ENCODE data around the gene CBFA2T3. TPM values are rescaled to one million over a fixed set of nuclear protein-coding genes. Genes with fewer than 3 reads are reported as not detected.

Gene CBFA2T3
- total RNA-seq, 2 experiments from 2014 or later: 0.21 TPM; not detected in 1

DNA sequence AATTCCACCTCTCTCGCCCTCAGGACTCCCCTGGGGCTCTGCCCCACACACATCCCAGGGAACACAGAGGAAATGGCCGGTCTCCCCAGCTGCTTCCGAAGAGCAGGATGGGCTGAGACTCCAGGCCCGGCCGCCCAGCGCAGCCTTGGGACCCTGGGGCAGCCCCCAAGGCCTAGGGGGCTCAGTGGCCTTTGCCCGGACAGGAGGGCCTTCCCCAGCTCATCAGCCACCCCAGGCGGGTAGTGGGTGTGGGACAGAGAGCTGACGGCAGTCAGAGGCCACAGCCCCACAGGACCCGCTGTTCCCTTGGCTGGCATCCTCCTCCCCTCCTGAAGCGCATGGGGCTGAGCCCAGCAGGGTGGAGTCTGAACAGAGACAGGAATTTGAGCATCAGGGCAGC is 6.2 kb upstream of the CBFA2T3 start:
- ATAC-seq (no peak), DNase-seq (no peak)
- no peaks in the 10 kb centered on the region for H3K9me3 Mint-ChIP-seq (ENCODE audit: low read depth)
- no peak overlapping the region for H3K4me3 Mint-ChIP-seq
- peaks cover 12% of the 10 kb centered on the region for H3K4me1 Mint-ChIP-seq
- CTCF ChIA-PET: no interaction called here
- no peaks in the 10 kb centered on the region for H3K36me3 Mint-ChIP-seq
- no peak overlapping the region for H3K27ac Mint-ChIP-seq
- H3K27me3 Mint-ChIP-seq: peaks cover 29% of the 10 kb centered on the region

DNA sequence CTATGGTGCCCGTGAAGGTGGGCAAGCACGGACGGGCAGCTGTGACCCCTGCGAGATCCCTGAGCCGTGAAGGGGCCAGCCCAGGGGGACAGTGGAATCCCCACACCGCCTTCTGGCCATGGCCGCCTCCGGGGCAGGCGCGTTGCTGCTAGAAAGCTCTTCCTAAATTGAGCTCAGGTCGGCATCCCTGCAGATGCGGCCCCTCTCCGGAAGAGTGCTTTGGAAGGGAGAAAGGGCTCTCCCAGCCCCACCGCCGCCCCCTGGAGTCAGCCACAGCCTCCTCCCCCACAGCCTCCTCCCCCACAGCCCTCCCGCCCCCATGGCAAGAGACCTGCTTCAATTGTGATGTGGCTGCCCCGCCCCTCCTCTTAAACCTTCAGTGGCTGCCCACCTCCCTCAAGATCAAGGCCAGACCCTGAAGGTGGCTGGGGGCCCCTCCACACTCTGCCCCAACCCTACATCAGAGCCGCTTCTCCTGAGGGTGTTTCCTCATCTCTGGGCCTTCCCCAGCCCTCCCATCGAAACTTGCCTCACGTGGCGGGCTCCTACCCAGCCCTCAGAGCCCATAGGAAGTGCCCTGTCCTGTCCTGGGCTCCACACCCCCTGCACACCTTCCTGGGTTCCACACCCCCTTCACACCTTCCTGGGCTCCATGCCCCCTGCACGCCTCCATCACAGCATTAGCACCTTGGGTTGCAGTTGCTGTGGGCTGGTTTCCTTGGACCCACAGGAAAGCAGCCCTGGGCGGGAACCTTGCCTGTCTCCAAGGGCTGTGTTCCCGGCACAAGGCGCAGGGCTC is 5.5 kb upstream of the CBFA2T3 start:
- CTCF ChIA-PET: no interaction called here
- Mint-ChIP-seq H3K27me3 (peaks cover 29% of the 10 kb centered on the region), H3K36me3 (no peaks in the 10 kb centered on the region), H3K4me3 (no peak overlapping the region), H3K4me1 (peaks cover 12% of the 10 kb centered on the region), H3K27ac (no peak overlapping the region), H3K9me3 (ENCODE audit: low read depth) (no peaks in the 10 kb centered on the region)
- ATAC-seq (no peak), DNase-seq (no peak)

DNA sequence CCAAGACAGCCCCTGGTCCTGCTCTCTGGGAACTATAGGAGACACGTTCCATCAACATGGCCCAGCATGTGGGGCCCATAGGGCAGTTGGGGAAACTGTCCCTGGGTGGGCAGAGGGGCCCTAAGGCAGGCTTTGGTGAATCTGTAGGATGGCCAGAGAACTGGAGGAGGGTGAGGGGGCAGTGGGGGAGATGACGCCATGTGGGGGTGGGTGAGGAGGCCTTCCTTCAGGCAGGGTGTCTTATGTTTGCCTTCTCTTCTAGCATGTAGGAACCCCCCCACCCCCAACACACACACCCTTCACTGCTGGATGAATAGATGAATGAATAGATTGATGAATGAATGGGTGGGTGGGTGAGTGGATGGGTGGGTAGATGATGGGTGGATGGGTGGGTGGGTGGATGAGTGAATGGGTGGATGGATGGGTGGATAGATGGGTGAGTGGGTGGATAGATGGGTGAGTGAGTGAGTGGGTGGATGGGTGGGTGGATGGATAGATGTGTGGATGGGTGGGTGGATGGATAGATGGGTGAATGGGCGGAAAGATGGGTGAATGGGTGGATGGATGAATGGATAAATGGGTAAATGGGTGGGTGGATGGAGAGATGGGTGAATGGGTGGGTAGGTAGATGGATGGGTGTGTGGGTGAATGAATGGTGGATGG is 2.5 kb upstream of the CBFA2T3 start:
- H3K27ac Mint-ChIP-seq: no peak overlapping the region
- H3K9me3 Mint-ChIP-seq (ENCODE audit: low read depth): no peaks in the 10 kb centered on the region
- H3K27me3 Mint-ChIP-seq: peaks cover 41% of the 10 kb centered on the region
- CTCF ChIA-PET: interaction anchor here (0.8 to 1.5 kb wide), 3 partner anchors 12 to 117 kb away, joined by 3 to 7 read pairs (median 3); no protein-coding TSS in a partner anchor
- H3K36me3 Mint-ChIP-seq: no peaks in the 10 kb centered on the region
- H3K4me1 Mint-ChIP-seq: peaks cover 9% of the 10 kb centered on the region
- DNase-seq (no peak), ATAC-seq (no peak)
- no peak overlapping the region for H3K4me3 Mint-ChIP-seq

DNA sequence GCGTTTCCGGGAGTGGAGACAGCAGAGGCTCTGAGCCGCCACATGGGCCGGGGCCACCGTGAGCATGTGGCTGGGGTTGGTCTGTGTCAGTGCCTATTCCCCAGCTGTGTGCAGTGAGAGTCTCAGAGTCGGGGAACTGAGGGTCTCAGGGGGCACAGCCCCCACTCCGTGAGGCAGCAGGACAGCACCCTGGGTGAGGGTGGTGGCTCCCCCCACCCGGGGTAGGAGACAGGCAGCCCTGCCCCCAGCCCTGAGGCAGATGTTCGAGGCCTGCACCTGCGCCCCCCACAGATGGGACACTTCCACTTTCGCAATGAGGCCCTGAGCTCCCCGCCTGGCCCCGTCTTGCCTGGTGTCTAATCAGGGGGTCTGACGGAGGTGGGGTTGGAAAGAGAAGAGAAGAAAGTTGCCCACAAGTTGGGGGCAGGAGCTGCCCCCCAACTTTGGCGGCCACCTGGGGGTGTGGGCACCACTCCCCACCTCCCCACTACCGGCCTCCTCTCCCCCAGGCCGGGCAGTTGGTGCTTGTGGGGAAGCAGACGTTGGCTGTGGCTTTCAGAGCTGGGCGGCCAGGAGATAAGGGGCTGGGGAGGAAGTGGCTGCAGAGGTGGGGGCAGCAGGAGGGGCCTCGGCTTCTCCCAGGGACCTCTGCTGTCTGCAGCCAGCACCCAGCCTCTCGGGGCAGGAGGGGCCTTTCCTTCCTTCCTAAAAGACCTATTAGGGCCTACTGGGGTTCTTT is 1.8 kb upstream of the CBFA2T3 start:
- peak; percentile 59 for DNase-seq
- peaks cover 7% of the 10 kb centered on the region for H3K4me1 Mint-ChIP-seq
- peak overlapping the region; percentile 49 for H3K27ac Mint-ChIP-seq
- no peaks in the 10 kb centered on the region for H3K9me3 Mint-ChIP-seq (ENCODE audit: low read depth)
- H3K27me3 Mint-ChIP-seq: peaks cover 39% of the 10 kb centered on the region
- CTCF ChIA-PET: interaction anchor here (0.8 to 1.5 kb wide), 3 partner anchors 11 to 118 kb away, joined by 3 to 7 read pairs (median 3); no protein-coding TSS in a partner anchor
- H3K4me3 Mint-ChIP-seq: no peak overlapping the region
- ATAC-seq: peak; percentile 71
- H3K36me3 Mint-ChIP-seq: no peaks in the 10 kb centered on the region

DNA sequence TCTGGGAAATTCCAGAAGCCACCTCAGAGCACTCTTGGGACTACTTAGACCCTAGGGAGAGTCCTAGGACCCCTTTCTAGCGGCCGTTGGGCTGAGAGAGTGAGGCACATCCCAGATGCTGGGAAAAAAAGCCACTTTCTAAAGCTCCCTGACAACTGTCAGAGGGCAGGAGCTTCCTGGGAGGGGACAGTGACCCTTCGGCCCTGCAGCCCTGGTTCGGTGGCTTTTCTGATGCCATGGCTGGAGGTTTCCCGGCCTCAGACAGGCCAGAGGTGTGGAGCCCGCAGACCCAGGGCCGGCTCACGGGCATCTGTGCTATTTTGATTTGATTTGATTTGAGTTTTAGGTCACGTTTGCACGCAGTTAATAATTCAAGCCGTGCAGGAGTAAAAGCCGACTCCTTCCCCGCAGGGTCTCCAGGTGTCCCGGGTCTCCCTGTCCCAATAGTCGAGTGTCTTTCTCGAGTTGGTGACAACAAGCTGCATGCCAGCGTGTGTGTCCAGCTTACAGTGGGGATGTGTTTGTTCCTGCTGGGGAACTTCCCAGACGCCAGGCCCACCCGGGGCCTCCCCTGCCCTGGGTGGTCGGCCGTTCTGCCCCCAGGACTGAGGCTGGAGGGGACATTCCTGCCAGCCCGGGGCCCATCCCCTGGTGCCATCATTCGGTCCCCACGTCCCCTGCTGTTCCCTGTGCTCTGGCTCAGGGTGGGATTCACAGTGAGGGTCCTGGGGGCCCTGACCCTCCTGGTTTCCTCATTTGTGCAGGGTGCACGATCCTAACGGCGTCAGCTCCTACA is 1.0 kb upstream of the CBFA2T3 start:
- no peaks in the 10 kb centered on the region for H3K9me3 Mint-ChIP-seq (ENCODE audit: low read depth)
- H3K36me3 Mint-ChIP-seq: no peaks in the 10 kb centered on the region
- peak overlapping the region; percentile 19 for H3K27ac Mint-ChIP-seq
- peaks cover 7% of the 10 kb centered on the region for H3K4me1 Mint-ChIP-seq
- H3K4me3 Mint-ChIP-seq: no peak overlapping the region
- peaks cover 40% of the 10 kb centered on the region for H3K27me3 Mint-ChIP-seq
- CTCF ChIA-PET: interaction anchor here (1.4 to 1.5 kb wide), 2 partner anchors 20 to 119 kb away, joined by 3 to 7 read pairs; no protein-coding TSS in a partner anchor
- no peak for ATAC-seq
- no peak for DNase-seq

DNA sequence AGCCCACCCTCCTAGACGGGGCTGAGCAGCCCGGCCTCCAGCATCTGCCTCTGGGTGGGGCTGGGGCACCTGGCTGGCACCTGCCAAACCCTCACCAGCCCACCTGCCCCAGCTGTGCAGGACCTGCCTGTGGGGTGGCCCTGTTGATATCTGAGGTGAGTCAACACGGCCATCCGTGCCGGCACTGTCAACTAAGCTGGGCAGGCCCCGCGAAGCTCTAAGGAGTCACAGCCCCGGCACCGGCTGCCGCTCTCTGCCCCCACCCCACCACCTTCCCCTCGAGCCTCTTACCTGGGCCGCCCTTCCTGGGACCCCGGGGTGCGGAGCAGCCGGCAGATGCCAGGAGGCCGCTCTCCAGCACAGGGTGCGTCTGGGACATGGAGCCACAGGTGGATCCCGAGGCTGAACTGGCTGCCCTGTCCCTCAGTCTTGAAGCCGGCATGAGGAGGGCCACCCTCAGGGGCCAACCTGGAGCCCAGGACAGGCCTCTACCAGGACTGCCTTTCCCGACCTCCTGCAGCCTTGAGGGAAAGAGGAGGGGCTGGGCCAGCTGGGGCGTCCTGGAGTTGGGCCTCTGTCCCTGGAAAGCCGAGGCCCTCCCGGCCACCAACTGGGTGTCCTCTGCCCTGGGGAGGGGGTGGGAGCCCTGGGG is 515 bp downstream of the CBFA2T3 start:
- DNase-seq: no peak
- no peak for ATAC-seq
- CTCF ChIA-PET: no interaction called here
- H3K27ac Mint-ChIP-seq: no peak overlapping the region
- peaks cover 31% of the 10 kb centered on the region for H3K27me3 Mint-ChIP-seq
- H3K36me3 Mint-ChIP-seq: no peaks in the 10 kb centered on the region
- H3K4me3 Mint-ChIP-seq: no peak overlapping the region
- no peaks in the 10 kb centered on the region for H3K9me3 Mint-ChIP-seq (ENCODE audit: low read depth)
- peaks cover 7% of the 10 kb centered on the region for H3K4me1 Mint-ChIP-seq

DNA sequence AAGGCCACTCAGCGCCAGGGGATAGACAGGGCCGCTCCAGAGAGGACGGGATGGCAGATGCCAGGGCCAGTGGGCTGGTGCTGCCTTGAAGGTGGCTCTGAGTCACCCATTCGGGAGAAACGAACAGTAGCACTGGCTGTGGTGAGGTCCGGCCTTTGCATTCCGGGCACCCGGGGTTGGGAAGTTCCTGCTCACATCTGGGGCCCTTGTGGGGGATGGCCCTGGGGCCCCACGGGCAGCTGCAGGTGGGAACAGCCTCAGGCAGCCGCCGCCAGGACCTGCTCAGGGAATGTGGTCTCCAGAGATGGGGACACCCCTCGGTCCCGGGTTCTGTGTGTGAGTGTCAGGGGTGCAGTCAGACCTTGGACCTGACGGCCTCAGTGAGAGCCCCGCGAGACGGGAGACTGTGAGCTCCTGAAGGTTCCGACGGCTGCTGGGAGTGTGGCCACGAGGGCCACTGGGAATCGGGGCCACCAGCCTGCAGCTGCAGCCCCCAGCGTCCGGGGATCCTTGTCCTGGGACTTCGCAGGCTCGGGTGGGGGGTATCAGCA is 1.4 kb downstream of the CBFA2T3 start:
- ATAC-seq (no peak), DNase-seq (no peak)
- no peak overlapping the region for H3K4me3 Mint-ChIP-seq
- H3K27ac Mint-ChIP-seq: no peak overlapping the region
- no peaks in the 10 kb centered on the region for H3K9me3 Mint-ChIP-seq (ENCODE audit: low read depth)
- H3K27me3 Mint-ChIP-seq: peaks cover 31% of the 10 kb centered on the region
- no peaks in the 10 kb centered on the region for H3K36me3 Mint-ChIP-seq
- CTCF ChIA-PET: no interaction called here
- H3K4me1 Mint-ChIP-seq: peaks cover 7% of the 10 kb centered on the region

DNA sequence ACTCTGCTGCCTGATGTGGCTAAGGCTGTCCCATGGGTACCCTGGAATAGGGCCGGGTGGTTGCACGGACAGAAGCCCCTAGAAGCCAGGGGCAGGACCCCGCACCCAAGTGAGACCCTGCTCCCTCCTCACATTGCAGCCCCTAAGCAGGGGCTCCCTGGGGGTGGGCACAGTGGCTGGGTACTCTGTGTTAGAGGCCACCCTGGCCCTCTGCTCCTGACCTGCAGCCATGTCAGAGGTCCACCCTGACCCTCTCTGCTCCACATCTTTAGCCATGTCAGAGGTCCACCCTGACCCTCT is 2.1 kb downstream of the CBFA2T3 start:
- CTCF ChIA-PET: no interaction called here
- Mint-ChIP-seq H3K36me3 (no peaks in the 10 kb centered on the region), H3K4me1 (peaks cover 7% of the 10 kb centered on the region), H3K9me3 (ENCODE audit: low read depth) (no peaks in the 10 kb centered on the region), H3K27me3 (peaks cover 31% of the 10 kb centered on the region), H3K4me3 (no peak overlapping the region), H3K27ac (no peak overlapping the region)
- no peak for ATAC-seq
- no peak for DNase-seq

DNA sequence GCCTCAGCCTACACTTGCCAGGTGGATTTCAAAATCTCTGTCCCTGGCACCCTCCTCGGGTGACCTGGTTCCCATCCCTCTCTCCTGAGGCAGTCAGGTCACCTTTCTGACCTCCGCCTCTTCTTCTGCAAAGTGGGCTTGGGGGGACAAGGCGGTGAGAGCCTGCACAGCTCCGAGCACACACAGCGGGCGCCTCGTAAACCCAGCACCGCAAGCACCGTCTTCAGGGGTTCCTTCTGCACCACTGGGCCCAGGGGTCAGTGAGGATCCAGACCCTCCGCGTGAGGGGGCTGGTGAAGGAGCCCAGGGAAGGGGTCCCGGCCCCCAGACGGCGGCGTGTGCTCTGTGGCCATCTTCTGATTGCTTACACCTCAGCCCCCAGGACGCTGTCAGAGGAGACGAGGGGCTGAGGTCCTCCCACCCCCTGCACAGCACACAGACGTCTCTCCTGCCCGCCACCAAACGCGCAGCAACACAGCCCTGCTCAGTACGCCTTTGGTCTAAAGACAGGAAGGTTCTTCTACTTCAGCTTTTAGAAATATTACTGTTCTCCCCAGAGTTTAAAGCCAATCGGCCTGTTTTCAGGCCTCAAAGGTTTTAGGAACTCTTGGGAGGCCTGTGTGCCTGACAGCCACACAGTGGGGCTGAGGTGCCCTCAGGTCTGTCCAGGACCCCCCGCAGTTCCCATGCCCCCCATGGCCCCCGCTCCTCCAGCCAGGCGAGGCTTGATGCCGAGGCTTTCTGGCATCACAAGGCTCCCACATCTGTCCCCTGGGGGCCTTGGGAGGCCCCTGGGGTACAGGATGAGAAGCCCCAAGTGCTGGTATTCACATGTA is 2.7 kb downstream of the CBFA2T3 start:
- Mint-ChIP-seq H3K27ac (no peak overlapping the region), H3K4me1 (peaks cover 7% of the 10 kb centered on the region), H3K4me3 (no peak overlapping the region), H3K36me3 (no peaks in the 10 kb centered on the region), H3K27me3 (peaks cover 31% of the 10 kb centered on the region), H3K9me3 (ENCODE audit: low read depth) (no peaks in the 10 kb centered on the region)
- DNase-seq (no peak), ATAC-seq (no peak)
- CTCF ChIA-PET: no interaction called here

DNA sequence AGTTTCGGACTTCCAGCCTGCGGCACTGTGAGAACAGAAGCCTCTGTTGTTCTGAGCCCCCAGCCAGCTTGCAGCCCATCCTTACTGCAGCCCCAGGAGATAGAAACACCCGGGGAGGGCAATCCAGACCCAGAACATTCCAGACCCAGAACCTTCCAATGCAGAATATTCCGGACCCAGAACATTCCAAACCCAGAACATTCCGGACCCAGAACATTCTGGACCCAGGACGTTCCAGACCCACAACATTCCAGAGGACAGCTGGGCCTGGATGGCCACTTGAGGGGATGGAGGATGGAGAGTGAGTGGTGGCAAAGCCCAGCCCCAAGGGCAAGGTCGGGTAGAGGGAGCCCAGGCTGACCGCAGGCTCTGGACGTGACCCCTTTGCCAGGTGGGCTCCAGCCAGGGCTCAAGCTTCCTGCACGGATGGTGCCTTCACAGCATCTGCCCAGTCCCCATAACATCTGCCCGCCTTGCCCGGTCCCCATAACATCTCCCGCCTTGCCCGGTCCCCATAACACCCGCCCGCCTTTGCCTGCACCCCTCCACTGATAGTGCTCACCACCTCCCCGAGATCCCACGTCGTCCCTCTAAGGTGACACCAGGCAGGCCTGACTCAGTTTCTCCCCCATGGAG is 3.5 kb downstream of the CBFA2T3 start:
- Mint-ChIP-seq H3K9me3 (ENCODE audit: low read depth) (no peaks in the 10 kb centered on the region), H3K4me1 (peaks cover 4% of the 10 kb centered on the region), H3K27me3 (peaks cover 31% of the 10 kb centered on the region), H3K36me3 (no peaks in the 10 kb centered on the region), H3K4me3 (no peak overlapping the region), H3K27ac (no peak overlapping the region)
- DNase-seq (no peak), ATAC-seq (no peak)
- CTCF ChIA-PET: no interaction called here

DNA sequence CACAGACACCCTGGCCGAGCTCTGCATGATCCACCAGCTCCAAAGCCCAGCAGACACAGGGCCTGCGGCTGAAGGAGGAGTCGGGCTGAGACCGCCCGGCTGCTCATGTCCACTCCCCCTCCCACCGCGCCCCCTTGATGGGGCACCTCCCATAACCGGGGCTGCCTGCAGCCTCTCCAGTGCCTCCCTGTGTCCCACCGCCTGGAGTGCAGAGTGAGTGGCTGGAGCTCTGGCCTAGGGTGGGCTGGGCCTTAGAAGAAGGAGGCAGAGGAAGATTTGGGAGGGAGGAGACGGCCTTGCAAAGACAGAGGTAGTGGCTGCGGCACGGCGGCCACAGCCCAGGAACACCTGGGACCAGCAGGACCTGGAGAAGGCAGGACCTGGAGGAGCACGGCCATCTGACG is 4.0 kb downstream of the CBFA2T3 start:
- Mint-ChIP-seq H3K4me3 (no peak overlapping the region), H3K27me3 (peaks cover 31% of the 10 kb centered on the region), H3K36me3 (no peaks in the 10 kb centered on the region), H3K9me3 (ENCODE audit: low read depth) (no peaks in the 10 kb centered on the region), H3K27ac (no peak overlapping the region), H3K4me1 (peaks cover 4% of the 10 kb centered on the region)
- no peak for ATAC-seq
- CTCF ChIA-PET: no interaction called here
- no peak for DNase-seq

DNA sequence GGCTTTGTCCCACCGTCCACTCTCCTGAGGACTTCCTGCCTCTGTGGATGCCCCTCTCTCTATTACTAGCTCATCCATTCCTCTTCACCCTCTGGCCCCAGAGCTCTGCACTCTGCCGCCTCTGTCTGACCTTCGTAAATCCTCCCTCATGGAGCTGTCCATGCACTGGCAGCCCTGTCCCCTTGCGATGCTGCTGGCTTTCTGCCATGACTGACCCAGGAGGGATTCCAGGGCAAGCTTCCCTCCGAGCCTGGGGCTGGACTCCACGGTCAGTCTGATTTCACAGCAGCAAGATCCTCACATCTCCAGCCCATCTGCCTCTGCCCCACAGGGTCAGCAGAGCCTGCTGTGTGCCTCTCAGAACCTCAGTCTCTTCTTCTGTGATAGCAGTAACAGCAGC is 4.7 kb downstream of the CBFA2T3 start:
- H3K4me1 Mint-ChIP-seq: peaks cover 6% of the 10 kb centered on the region

More for the DNA sequence above, 4.7 kb downstream of the CBFA2T3 start:
- no peak for DNase-seq
- CTCF ChIA-PET: no interaction called here
- H3K36me3 Mint-ChIP-seq: no peaks in the 10 kb centered on the region
- H3K4me3 Mint-ChIP-seq: no peak overlapping the region
- no peaks in the 10 kb centered on the region for H3K9me3 Mint-ChIP-seq (ENCODE audit: low read depth)
- peaks cover 36% of the 10 kb centered on the region for H3K27me3 Mint-ChIP-seq
- H3K27ac Mint-ChIP-seq: no peak overlapping the region
- no peak for ATAC-seq
